GM19328 (cell line): Measurements from ENCODE around the gene TTLL10.

Source experiments
- ATAC-seq: cut with Tn5 transposase; IDR thresholded peaks from one replicate; pipeline ENCODE4 v1.9.1; 2021; ENCODE audit warnings: mild to moderate bottlenecking, moderate library complexity; ENCODE audit not compliant: unreplicated experiment

Gene TTLL10

GRCh38 chr1:1232208-1232795, 58.6 kb downstream of the TTLL10 start, which contains the start of gene B3GALT6:
Gene B3GALT6, plus strand, starts transcription at chr1:1232237. Its CDS starts 42 bp downstream, at chr1:1232279.
- no peak for ATAC-seq

GRCh38 chr1:1232796-1233566, 59.3 kb downstream of the TTLL10 start:
- no peak for ATAC-seq

GRCh38 chr1:1233567-1233892, 59.9 kb downstream of the TTLL10 start:
- ATAC-seq, result no peak

DNA sequence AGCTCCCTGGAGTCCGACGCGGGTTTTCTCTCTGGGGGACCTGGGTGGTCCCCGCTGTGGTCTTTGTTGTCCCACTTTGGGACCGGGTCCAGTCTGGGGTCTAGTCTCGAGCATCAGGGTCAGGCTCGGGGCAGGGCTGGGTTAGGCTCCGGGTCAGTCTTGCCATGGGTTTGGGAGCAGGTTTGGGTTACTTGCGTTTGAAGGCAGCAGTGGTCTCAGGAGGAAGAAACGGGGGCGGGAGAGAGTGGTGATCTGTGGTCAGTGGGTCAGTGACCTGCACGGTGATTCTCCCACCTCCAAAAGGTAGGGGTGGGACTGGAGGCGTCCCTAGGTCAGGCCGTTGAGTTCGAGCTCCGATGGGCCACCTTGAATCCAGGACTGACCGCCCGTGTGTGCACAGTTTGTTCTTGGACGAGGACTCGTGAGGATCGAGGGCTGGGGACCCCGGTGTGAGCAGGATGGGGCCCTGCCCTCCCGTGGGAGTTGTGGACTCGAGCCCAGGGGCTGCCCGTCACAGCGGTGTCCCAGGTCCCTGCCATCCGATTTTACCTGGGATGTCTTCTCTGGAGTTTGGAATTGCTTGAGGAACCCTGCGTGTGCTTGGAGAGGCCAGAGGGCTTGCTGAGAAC, 60.6 kb downstream of the TTLL10 start:
- no peak for ATAC-seq

DNA sequence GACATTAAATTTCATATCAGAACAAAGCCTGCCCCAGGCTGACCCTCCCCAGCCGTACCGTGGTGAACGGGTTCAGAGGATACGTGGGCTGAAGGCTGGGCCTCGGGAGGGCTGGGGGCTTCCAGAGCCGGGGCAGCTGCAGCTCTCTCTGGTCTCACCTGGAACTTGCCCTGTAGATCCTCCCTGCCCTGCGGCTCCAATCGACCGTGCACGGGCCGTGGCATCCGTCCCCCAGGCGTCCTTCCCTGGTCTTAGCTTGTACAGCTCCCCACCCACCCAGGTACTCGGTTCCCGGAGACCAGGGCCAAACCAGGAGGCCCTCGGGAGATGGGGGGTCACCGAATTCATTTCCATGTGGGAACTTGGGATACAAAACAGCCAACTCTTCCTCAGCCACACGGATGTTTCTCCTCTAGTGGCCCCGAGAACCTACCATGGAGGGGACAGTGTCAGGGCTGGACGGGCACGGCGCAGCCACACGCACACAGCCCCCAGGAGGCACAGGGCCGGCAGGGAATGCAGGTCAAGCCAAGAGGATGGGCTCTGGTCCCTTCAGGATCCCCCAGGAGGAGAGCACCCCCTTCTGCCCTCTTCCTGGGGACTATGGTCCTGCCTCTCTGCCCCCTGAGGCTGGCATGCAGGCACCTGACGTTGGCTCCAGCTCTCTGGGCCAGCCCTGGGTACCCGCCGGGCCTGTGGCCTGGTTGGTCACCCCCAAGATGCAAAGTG, 61.5 kb downstream of the TTLL10 start:
- no peak for ATAC-seq

GRCh38 chr1:1236176-1236763, 62.6 kb downstream of the TTLL10 start:
- ATAC-seq, result no peak

DNA sequence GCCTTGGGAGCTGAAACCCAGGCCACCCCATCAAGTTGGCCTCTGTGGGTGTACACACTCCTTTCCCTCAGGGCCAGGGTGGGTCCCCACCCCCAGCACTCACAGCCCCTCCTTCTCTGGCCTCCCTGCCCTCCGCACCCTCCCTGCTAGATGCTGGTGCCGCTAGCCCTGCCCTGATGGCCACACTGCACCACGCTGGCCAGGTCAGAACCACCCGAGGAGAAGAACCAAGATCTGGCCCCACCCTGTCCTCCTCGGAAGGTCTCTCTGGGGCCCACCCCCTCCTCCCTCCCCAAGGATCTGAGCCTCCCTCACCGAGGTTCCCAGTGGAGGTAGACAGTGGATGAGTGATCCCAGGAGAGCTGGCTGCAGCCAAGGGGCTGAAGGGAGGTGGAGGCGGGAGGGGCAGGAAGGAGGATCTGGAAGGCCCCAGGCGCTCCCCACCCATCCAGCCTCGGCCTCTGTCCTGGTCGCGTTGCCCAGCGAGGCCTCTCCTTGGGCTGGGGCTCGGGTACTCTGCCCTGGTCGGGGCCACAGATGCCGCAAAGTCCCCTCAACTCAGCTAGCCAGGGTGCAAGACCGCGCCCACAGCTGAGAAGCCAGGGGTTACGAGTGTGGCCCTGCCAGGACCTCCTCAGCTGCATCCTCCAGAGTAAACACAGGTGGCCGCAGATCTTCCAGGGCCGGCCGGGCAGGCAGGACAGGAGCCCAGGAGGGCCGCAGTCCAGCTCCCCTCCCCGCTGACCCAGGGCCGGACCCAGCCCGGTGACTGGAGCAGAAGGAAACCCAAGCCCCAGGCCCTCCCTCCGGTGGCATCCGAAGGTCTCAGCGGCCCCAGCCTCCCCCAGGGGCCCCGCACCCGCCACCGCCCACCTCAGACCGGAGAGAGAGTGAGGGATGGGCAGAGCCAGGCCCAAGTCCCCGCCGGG, 63.5 kb downstream of the TTLL10 start:
- no peak for ATAC-seq

DNA sequence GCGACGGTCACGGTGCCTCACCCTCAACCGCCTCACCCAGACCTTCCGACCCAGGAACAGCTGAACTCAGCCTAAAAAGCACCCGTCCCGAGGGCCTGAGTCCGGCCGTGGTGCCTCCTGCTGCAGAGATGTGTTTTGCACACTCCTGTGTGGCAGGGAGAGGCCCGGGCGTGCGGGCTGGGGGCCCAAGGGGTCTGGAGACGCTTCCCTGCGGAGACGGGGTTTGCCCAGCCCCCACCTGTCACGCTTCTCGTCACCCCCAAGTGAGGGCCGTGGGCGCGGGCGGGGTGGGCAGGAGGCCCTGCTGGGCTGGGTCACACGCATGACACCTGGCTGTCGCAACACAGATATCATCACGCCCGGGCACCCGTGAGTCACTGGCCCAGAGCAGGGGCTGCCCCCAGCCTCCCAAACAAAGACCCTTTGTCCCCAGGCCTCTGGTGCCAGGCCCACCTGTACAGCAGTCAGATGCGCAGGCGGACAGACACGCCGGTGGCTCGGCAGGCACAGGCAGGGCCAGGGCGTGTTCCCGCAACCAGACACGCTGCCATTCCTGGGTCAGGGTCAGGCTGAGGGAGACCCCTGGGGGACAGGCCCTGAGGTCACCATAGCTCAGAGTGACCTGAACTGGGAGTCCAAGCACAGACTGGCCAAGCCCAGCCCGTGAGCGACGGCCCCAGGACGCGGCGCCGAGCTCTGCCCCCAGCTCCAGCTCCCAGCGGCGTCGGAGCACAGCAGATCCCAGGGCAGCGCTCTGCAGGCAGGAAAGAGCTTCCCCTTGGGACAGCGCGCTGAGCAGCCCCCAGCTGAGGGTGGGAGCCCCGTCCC, 64.4 kb downstream of the TTLL10 start:
- ATAC-seq, result no peak

GRCh38 chr1:1238702-1239178, 65.1 kb downstream of the TTLL10 start:
- ATAC-seq, result no peak

GRCh38 chr1:1239227-1239613, 65.5 kb downstream of the TTLL10 start:
- ATAC-seq, result no peak

- ATAC-seq, result no peak
Observed at GRCh38 chr1:1239614-1240347, 66.1 kb downstream of the TTLL10 start.

- ATAC-seq, result no peak
Observed at GRCh38 chr1:1240348-1240732, 66.7 kb downstream of the TTLL10 start.

DNA sequence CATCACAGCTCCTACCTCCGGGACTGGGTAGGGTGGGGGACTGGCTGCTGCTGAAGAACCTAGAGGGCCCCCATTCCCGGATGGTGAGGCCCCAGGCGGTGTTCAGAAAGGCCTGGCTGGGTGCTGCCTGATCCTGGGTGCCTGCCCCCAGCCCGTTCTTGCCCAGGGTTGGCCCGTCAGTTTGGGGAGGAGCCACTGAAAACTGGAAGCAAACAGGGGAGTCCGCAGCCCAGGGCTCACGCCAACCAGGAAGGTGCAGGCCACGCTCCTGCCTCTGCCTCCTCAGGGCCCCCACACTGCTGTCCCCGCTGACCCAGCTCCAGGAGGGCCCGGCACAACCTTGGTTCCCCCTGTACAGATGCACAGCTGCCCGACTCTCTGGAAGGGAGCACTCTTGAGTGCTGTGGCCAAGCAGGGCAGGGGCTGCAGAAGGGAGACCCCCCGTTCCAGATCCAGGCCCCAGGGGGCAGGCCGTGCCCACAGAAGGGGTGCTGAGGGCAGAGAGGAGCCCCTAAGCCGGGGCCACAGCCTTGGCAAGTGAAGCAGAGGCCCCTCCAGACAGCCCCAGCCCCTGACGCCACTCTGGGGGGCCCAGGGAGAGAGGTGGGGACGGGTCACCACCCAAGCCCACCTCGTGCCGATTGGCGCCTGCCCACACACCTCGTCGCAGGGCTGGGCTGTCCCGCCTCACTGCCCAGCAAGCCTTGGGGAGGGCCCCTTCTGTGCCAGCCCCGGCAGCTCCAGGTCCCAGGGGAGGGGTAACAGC, 67.3 kb downstream of the TTLL10 start:
- ATAC-seq, result no peak

DNA sequence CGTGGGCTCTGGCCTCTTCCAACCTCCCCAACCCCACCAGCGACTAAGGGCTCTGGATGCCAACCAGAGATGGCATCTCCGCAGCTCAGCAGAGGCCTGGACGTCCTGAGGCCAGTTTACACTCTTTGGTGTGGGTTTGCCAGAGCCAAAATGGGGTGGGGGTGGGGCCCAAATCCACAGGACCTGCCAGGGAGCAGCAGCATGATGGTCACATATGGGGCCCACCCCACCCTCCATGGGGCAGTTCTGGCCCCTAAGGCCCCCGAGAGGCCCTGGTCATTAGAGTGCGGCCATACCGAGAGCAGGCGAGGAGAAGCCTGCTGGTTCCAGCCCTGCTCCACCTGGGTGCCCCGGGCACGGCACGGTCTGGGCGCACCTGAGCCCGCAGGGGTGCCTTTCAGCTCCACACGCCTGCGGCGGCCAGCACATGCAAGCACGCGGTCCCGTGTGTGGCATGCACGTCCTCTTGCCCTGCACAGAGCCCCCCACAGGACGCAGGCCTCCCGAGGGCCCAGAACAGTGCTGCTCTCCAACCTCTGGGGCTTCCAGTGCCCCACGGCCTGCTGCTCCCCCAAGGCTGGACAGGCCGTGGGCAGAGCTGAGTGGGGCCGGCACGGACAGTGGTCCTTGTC, 68.0 kb downstream of the TTLL10 start:
- ATAC-seq, result no peak

- ATAC-seq, result no peak
Observed at GRCh38 chr1:1242461-1243265, 69.0 kb downstream of the TTLL10 start.

DNA sequence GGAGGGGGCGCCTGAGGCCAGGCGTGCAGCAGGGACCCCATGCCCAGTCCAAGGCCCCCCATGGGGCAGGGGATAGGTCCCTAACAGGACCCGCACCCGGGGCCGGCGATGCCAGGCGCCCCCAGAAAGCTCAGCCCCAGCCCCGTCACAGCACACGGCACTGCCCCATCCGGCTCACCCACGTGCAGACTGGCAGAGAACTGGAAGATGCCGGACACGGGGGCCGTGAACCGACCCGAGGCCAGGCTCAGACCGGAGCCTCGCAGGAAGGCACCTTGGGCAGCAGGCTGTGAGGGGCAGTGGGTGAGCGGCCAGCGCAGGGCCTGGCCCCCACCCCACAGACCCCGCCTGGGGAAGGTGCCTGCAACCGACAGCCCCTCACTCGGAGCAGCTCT, 69.6 kb downstream of the TTLL10 start:
- ATAC-seq, result no peak

DNA sequence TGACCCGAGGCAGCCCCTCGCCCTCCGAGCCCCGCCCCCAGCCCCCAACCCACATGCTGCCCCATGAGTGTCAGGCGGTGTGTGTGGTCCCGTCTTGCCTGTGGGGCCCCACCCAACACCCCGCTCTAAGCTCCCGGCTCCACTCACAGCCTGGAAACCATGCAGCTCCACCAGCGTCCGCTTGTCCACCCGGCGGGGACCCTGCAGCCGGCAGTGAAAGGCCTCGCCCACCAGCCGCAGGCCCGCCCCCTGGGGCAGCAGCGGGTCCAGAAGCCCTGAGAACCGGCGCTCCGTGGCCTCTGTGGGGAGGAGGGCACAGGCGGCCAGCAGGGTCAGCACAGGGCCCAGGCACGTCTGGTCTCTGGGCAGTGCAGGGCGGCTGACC, 70.1 kb downstream of the TTLL10 start:
- ATAC-seq, result no peak
